ENCODE data around the gene SPRYD3.

DNA sequence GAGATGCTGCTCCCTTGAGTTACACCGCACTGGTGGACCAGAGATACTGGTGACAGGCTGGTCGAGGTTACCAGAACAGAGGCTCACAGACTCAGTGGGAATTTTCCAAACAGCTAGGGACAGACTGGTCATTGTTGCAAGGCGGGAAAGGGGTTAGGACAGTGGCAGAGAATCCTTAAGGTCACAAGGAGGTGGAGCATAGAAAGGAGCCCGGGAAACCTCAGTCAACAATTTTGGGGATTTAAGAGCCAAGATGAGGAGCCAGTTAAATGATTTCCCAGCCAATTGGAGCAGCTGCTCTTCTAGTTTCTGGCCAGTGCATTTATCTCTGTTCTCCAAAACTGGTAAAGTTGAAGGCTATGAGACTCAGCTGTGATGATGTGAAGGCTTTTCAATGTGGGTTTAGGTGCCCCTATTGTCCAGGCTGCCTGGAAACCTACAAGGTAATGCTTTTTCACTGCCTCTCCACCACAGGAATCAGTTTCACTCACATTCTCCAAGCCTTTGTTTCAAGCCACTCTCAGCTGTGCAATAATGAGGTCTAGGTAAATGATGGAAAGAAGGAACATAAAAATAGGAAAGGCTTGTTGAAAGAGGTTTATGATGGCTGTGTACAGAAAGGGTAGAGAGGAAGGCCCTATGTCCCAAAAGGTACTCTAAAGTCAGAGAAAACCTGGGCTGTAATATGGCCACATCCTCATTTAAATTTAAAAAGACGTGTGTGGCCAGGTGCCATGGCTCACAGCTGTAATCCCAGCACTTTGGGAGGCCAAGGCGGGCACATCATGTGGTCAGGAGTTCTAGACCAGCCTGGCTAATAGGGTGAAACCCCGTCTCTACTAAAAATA is 36.4 kb downstream of the SPRYD3 start:
- TF ChIP-seq, protein P1, sequence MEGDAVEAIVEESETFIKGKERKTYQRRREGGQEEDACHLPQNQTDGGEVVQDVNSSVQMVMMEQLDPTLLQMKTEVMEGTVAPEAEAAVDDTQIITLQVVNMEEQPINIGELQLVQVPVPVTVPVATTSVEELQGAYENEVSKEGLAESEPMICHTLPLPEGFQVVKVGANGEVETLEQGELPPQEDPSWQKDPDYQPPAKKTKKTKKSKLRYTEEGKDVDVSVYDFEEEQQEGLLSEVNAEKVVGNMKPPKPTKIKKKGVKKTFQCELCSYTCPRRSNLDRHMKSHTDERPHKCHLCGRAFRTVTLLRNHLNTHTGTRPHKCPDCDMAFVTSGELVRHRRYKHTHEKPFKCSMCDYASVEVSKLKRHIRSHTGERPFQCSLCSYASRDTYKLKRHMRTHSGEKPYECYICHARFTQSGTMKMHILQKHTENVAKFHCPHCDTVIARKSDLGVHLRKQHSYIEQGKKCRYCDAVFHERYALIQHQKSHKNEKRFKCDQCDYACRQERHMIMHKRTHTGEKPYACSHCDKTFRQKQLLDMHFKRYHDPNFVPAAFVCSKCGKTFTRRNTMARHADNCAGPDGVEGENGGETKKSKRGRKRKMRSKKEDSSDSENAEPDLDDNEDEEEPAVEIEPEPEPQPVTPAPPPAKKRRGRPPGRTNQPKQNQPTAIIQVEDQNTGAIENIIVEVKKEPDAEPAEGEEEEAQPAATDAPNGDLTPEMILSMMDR (IDR thresholded peaks at IDR 0.05), result no peak
- no peak for TF ChIP-seq POLR2A (IDR thresholded peaks at IDR 0.05)

Data from lower leg skin (tissue), 3 donors.